ENCODE measurements around the gene FCGR3B.
"Not testable (repeated sequence)": the region's sequence is repeated elsewhere in the genome, so short reads cannot be mapped to it uniquely, and the experiment has no call there.

GRCh38 chr1:161593092-161593755 lies 37.8 kb downstream of the FCGR3B start:
- TF ChIP-seq CTCF, POLR2A (IDR thresholded peaks at IDR 0.05): not testable (repeated sequence)

Data from body of pancreas (tissue), 4 donors.